Measurements from ENCODE around the gene CTBP2.
A peak's percentile ranks its signal among the peaks of the same experiment; 100 is the strongest.
"Not testable (repeated sequence)": the region's sequence is repeated elsewhere in the genome, so short reads cannot be mapped to it uniquely, and the experiment has no call there.

The CTBP2 gene

DNA sequence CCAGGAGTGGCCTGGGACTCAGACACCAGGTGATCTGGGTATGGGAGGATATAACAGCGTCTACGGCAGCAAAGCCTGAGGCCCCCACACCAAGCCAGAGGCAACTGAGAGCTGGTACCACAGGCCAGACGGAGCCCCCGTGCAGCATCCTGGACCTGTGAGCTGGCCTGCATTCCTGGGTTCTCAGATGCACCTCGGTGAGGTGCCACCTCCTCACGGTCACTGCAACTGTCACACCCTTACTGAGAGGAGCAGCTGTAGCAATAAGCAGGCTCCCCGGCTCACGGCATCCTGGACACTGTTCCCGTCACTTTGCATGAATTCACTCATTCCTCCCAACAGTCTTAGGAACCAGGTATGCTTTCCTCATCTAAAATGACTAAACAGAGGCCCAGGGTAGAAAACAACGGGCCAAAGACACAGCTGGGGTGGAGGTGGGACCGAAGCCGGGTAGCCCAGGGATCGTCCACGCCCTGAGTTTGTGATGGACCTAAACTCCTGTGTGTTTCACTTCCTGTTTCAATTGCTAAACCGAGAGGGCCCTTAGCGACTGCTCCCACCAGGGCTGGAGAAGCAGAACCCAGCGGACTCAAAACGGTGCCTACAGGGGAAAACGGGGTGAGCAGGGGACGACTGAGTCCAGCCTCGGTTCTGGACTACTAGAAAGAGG, 98.7 kb downstream of the CTBP2 start:
- DNase-seq: no peak

DNA sequence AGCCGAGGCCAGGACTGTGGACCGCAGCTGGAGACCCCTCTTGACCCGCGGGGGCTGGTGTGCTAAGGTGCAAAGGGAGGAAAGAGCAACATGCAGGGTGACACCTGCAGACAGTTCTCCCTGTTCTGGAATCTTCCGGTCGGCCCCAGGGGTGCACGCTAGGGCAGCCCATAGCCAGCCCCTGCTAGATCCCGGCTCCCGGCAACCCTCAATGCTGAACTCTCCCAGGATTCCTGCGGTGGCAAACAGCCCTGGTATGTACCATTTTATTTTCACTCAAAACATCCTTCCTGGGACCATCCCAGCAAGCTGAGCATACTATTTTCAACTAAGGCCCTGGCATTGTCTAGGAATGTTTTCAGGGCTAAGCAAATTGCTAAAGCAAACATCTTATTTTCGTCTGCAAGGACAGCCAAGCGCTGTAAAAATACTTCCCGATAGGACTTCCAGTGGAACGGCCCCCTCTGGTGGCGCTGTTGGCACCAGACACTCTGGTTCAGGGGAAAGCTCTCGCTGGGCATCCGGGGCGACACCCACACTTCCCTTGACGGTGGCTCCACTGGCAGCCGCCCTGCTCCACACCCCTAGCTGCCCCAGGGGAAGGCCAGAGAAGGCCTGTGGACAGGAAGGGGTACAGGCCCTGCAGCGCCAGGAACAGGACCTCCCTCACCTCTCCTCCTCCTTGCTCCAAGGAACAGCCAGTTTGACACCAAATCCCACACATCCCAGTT, 99.4 kb downstream of the CTBP2 start:
- DNase-seq: peak; percentile 1 to 41 (median 8)

DNA sequence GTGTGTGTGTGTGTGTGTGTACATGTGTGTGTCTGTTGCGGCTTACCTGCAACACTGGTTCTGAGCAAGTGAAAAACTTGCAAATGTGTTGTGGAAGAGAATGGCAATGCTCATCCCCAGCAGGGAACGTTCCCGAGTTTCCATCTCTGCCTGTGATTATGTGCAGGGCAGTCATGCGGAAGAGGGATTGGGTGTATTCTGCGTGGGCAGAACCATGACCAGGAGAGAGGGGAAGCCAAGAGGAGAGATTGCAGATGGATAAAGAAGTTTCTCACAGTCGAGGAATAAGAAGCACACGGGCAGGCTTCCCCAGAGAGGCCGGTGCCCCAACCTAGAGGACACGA, 99.9 kb downstream of the CTBP2 start:
- DNase-seq: no peak

DNA sequence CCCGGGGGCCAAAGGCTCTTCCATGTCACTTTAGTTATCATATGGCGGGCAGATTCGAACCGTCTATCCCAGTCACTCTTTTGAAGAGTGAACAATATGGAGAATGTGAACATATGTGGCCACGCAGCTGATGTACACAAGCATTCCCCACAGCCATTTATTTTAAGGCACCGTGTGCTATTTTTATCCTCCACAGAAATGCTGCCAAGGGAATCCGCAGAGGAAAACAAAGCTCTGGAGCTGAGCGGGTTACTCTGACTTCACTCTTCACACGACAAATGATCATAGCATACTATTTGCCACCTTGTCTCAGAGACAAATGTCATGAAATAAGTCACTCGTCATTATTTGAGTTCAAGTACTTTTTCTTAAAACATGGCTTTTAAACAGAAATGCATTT, 100.3 kb downstream of the CTBP2 start:
- no peak for DNase-seq

DNA sequence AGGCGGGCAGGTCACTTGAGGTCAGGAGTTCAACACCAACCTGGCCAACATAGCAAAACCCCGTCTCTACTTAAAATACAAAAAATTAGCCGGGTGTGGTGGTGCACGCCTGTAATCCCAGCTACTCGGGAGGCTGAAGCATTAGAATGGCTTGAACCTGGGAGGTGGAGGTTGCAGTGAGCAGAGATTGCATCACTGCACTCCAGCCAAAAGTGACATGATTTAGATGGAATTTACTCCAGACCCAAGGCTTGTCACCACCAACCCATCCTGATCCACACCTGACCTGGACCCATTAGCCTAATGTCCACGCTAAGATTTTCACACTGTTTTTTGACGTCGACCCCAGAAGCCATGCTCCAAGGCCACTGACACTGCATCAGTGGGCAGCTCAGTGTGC, 101.0 kb downstream of the CTBP2 start:
- not testable (repeated sequence) for DNase-seq

DNA sequence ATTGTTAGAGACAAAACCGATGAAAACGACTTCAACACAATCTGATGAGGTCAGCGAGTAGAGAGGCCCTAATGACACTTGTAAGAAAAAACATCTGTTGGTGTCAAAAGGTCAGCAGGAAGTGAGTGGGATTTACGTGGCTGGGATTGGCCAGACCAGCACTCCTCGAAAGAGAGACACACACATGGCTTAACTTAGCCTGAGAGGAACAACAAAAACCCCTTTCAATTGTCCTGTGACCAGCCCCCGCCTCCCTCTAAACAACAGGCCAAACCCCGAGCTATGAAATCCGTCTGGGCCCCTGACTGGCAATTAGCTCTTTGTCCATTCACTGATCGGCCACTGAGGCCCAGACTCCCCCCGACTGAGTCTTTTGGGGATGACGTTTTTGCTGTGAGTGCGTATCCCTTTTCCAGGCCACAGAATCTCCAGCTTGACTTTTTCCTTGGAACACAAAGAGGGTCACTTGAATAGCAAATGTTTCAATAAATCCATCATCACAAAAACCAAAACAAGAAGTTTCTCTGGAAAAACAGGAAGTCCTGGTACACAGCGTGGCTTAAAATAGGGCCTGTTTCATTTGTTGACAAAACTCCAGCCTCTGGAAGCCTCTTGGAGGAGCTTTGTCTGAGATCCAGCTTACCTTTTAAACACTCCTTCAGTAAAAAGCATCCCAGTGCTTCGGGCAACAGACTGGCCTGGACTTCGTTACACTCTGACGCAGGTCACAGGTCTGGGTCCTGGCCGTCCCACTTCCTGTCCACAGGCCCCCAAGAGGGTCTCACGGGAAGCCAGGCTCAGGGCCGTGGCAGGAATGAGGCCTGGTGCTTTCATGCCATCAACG, 103.0 kb downstream of the CTBP2 start:
- DNase-seq: peak in 1 of 3 experiments; percentile 32

DNA sequence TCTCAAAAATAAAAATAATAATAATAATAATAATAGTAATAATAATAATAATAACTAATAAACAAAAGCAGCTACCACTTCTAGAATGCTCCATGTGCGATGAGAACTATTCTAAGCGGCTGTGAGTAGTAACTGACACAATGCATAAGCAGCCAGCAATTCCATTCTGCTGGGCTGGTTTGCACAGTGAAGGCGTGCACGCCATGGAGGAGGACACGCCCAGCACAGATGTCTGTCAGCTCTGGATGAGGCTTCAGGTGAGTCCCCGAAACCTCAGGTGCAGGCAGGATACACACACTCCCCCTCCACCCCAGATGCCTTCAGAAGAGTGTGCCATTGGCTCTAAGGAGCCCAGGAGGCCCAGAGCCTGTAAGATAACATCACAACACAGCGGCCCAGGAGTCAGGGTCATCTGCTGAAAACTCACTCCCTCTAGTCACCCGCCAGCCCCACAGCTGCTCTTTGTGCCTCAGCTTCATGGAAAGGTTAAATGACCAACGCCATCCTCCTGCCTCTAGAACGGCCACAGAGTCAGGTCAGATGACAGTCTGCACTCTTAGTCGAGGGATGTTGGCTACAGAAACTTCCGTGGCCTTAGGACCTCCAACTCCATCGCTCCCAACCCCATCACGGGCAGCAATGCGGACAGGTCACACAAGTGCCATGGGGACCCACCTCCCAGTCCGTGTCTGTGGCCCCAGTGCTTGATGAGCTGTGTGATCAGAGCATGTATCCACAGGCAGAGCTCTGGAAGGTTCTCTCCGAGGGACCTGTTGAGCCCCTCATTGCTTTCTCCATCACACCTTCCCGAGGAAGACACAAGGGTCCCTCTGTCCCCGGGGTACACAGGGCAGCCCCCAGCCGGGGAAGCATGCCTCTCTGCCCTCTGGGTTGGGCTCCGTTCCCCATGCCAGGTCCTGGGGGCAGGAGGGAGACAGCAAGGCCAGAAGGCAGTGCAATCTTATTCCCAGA, 103.9 kb downstream of the CTBP2 start:
- DNase-seq: no peak

DNA sequence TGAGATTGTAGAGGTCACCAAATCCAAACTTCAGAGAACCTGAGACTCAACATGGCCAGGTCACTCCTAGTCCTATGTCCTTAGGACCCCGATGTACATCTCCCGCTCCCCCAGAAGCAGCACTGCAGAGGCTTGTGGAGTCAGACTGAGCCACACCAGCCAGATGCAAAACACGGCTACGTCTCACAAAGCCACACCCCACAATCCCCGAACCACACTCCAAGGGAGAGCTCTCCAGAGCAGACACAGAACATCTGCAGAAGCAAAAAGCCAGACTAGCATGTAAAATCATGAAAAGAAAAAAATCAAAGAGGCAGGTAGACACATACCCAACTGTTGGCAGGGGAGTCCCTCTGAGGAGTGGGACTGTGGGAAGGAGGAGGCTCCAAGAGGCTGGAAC, 104.9 kb downstream of the CTBP2 start:
- DNase-seq: no peak

DNA sequence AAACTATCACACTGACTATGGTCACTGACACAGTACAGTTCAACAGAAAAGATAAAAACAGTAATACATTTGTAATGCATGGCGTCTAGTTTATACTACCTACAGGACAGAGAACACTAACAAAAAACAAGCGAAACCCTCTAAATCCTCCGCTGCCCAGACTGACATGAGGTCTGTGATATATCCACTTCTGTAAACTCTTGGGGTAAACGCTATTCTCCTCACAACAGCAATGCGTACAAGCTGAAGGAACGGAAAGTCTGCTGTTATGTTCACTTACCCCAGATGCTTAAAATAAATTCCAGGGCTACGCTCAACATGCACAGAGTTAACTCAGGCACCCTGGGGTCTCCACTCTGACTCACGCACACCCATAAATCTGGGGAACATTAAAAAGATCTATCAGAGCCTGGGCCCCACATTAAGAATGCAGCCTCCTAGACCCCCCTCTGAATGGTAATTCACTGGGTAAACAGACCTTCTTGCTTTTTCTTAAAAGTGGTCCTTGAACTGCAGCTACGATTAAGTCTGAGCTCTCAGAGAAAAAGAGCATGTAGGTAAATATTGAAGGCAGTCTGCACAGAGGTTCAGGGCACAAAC, 105.6 kb downstream of the CTBP2 start:
- DNase-seq: peak in 1 of 3 experiments; percentile 35

DNA sequence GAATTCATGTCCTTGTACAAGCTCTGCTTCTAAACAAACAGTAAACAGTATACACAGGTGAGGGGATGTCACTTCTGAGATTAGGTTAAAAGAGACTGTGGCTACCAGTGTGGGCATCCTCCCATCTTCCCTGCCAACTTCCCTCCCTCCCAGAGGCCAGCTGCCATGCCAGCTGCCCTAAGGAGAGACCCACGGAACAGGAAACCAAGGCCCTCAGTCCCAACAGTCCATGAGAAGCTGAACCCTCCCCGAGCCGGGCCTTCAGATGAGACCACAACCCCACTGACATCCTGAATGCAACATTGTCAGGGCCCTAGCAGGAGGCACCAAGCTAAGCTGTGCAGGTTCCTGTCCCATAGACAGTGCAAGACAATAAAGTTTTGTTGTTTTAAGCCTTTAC, 106.1 kb downstream of the CTBP2 start:
- no peak for DNase-seq

DNA sequence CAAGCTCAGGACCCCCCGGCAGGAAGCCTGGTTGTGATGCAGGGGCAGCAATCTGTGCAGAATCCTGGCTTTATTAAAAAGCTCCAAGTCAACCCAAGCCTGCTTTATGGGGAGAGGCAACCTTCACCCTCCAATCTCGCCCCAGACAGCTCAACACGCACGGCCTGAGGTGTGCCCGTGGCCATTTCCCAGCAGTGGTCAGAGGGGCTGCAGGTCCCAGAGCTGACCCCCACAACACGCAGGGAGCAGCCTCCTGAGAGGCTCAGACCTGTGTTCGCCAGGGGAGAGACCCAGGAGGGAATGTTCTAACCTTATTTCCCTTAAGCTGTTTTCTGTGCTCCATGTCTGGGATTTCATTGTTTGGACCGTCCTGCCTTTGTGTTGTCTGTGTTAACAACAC, 108.2 kb downstream of the CTBP2 start:
- no peak for DNase-seq

DNA sequence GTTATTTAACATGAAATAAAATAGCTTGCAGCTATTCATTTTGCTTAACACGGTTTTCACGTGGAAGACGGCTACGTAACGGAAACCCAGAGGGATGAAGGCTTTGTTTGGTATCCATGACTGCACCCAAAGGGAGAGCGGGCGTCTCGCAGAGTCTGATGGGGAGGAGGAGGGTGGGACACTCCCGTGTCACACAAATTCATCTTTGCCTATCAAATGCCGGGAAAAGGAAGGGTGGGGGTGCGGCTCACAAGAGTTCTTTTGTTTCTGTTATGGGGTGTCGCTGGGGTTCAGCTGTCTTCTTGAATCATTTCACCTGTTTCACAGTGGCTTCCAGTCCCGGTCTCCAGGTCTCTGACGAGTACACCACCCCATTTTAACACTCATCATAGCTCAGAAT, 110.0 kb downstream of the CTBP2 start:
- no peak for DNase-seq

DNA sequence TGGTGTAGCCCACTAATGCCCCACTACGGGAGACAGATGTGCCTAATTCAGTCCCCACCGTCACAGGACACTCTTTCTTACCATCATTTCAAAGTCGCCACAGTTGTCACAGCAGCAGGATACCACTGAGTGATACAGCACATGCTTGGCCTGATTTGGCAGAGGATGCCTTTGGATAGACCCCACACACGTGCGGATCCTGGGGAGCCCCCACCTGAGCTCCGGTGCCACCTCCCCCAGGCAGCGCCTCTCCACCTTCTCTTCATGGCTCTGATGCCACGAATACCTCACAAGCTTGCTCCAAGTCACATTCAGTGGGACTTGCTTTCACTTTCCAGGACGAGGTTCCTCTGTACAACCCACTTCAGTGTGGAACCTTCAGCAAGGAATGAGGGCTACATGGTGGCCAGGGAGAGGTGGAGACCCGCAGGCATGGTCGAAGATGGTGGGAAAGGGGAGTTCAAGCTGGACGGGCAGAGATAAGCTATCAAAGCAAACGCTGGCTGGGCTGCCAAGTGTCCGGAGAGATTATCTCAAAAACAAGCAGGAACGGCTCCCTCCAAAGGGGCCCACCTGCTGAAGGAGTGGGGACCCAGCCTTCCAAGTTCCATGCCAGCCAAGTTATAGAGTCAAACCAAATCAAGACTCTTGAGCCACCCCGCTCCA, 111.0 kb downstream of the CTBP2 start:
- DNase-seq: no peak

DNA sequence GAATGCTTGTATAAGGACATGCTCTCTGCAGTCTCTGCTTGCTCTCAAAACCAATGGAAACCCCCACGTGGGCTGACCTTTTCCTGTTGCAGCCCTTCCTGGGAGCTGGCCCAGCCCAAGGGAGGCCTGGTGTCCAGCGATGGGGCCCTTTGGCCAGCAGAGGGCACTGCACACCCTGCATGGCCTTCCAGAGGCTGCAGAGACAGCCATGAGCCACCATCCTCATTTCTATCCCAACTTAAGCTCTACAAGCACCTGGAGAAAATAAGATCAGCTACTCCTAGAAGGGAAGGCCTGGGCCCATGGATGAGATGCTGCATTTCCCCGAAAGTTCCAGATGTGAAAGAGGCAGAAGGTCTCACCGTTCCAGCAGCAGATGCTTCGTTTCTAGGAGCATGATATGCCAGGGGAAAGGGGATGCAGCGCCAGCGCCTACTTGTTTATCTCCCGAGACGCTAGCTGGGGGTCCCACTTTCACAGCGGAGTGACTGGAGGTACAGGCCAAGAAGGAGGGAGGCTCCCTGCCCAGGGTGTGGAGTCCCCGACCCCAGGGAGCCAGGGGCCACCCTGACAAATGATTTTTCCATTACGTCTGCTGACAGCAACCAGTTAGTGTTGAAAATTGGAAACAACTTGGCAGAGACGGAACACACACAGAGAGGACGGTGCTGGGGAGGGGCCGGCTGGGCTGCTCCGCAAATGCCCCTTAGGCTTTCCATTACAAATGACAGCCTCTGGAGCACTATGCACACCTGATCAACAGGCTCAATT, 112.1 kb downstream of the CTBP2 start:
- DNase-seq: peak; percentile 48 to 75 (median 55)

DNA sequence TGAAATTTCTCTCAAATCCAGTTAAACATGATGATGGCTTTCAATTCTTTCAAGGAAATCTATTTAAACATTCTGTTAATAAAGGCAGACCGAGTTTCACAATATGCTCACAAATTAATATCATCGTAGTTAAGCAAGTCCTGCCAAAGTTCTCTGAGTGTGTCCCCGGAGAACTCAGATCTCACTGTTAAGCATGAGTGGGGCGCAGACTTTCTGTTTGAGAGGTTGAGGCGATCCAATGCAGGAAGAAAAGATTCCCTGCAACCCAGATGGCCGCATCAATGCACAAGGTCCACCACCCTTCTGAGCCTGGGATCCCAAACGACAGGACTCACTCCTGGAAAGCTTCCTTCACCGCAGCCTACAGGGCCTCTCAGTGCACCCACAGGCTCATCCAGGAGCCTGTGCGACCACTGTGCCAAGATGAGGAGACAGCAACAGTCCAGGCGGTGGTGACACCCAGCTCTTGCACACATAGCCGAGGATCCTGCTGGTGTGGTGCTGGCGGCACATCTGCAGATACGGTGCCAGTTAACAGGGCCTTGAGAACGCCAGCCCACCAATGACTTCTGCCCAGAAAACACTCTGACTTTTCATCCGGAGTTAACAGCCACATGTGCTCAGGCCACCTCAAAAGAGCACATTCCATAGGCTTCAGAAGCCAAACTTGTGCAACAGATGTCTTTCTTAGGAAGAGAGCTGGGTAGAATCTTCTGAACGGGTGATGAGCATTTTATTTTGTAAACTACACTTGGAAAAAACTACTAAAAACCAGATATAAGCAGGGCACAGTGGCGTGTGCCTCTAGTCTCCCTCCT, 116.3 kb downstream of the CTBP2 start:
- no peak for DNase-seq

DNA sequence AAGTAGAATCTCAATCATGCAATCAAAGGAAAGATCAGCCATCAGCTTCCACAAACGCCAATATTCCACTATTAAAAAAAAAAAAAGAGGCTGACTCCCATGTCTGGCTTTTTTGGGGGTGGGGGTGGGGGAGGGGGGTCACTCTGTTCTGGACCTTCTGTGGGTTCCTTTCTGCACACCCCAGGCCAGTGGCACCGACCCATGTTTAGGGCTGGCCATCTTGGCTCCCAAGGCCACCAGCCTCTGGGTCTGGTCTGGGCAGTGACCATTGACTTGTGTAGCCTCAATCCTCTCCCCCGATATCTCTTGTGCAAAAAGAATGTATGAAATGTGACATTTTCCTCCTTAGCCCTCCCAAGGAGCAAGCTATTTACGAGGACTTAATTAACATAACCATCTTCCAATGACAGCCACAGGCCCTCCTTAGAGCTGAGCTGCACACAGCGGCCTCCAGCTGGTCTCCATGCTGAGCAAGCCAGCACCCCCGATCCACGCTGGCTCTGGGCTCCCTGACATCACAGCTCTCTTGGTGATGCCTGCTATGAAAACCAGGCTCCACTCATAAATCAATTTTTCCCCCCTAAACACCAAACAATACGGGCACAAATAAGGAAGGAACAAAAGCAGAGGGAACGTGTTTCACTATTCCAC, 118.4 kb downstream of the CTBP2 start:
- no peak for DNase-seq

DNA sequence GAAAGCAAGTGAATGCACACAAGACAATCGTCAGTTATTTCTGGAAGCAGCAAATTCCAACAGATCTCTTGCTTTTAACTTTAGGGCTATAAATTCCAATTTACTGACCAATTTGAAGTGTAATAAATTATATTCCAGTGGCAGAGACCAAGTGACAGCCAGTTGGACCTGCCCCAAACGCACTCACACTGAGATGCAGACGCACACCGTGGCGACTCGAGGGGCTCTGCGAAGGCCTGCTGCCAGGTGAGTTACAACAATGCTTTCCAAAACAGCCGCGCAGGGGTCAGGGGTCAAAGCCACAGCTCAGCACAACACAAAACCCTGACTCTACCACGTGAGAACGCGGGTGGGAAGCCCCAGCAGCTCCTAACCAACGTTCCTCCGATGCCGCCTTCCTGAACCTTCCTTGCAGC, 121.0 kb downstream of the CTBP2 start:
- no peak for DNase-seq

DNA sequence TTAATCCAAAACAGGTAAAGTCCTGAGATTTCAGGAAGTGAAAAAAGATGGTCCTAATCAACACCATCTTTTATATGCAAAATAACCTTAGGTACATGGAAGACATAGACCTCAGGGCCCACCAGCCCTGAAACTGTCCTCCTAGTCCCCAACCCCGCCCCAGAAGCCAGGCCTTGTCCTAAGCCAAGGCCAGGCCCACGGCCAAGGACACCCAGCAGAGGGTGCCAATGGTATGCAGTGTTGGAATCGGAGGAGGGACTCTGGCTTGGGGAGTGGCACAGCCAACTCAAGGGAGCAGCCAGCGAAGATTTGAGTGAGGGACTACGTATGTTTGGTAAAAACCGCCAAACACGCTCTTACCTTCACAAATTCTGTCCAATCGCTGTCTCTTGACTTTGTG, 121.7 kb downstream of the CTBP2 start:
- no peak for DNase-seq

DNA sequence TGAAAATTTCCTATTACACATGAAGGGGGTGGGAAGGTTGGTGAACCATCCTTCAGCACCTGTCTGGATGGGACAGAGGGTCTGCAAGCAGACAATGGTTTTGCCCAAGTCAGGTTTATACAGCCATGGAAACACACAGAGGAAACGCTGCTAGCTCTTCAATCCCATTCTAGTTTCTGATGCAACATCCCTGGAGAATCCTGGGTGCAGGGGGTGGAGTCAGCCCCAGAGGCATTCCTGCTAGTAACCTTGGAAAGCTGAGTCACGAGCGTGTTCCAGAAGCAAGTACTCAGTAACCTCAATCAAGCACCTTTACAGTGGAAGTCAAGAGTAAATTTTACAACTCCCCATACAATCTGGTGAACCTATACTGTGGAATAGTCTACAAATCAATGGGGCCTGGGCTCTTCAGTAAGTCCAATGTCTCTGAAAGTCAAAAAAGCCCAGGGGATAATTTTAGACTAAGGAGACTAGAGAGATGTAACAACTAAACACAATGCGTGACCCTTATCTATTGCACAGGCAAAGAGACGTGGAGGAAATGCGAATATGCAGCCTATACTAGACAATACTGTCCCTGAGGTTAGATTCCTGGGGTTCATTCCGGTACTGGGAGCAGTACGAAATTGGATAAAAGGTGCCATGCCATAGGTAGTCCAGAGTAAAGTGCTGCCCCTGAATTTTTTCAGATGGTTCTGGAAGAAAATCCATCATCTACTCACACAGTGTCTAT, 123.1 kb downstream of the CTBP2 start:
- no peak for DNase-seq

Measured in NCI-H1417 (cell line).